Measurements from ENCODE around the gene TMEM167B.

DNA sequence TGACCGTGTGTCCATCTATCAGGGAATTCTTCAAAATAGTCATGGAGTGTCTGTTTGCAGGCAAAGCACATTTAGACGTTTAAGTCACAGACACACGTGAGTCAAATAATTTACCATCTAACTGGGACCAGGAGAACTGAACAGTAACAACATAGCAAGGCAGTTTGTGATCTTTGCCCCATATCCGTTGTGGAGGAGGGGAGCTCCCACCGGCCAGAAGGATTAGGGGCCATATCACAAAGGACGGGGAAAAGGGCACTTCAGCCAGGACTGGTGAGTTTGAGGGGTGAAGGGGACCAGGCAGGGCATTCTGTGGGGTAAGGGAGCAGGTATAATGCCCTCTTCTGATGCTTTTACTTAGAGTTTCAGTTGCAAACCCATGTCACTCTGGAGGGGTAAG lies 46.2 kb downstream of the TMEM167B start:
- TF ChIP-seq, protein P1, sequence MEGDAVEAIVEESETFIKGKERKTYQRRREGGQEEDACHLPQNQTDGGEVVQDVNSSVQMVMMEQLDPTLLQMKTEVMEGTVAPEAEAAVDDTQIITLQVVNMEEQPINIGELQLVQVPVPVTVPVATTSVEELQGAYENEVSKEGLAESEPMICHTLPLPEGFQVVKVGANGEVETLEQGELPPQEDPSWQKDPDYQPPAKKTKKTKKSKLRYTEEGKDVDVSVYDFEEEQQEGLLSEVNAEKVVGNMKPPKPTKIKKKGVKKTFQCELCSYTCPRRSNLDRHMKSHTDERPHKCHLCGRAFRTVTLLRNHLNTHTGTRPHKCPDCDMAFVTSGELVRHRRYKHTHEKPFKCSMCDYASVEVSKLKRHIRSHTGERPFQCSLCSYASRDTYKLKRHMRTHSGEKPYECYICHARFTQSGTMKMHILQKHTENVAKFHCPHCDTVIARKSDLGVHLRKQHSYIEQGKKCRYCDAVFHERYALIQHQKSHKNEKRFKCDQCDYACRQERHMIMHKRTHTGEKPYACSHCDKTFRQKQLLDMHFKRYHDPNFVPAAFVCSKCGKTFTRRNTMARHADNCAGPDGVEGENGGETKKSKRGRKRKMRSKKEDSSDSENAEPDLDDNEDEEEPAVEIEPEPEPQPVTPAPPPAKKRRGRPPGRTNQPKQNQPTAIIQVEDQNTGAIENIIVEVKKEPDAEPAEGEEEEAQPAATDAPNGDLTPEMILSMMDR (conservative IDR thresholded peaks at IDR 0.05), result no peak
- no peak for TF ChIP-seq EZH2 (IDR thresholded peaks at IDR 0.05; ENCODE audit: low read depth)

All from PC-9 (cell line).